SK-MEL-5 (cell line): ENCODE measurements around the gene DUOX2. TPM values are rescaled to one million over a fixed set of nuclear protein-coding genes. Genes with fewer than 3 reads are reported as not detected.

ENCODE experiments used
- DNase-seq: peaks from one replicate; pipeline ENCODE4 v3.0.0-alpha.2; 2016; ENCODE audit warnings: low read depth, low spot score
- in situ Hi-C: cut with HindIII; loops from 2 replicates; pipeline ENCODE4 v1.10.0; 2016; ENCODE audit warnings: low sequenced_read_pairs, high pct_unique_total_duplicates, low pct_unique_long_range_greater_than_20kb
- polyA plus RNA-seq, 2 experiments: library from polyadenylated mRNA; depleted of rRNA; stranded (reverse); fragments of >200 nt; gene quantifications; 2 replicates each; pipeline ENCODE4 v1.2.3, GENCODE V29; 2015
- total RNA-seq: library from RNA; depleted of rRNA; stranded (reverse); fragments of >200 nt; shearing (Covaris generic); gene quantifications from 2 replicates; pipeline ENCODE4 v1.2.3, GENCODE V29; 2014; rRNA removed

Gene DUOX2
- total RNA-seq = 0.03 TPM in 2 replicates
- not detected in 2 replicates for polyA plus RNA-seq (2015; cell fraction: cytosol; rRNA removed)
- not detected in 2 replicates for polyA plus RNA-seq (2015; cell fraction: nucleus; rRNA removed)

GRCh38 chr15:45114076-45114750 is at the start of gene DUOX2, which contains the start of gene DUOXA2:
Gene DUOX2 (minus strand): TSS chr15:45114172. CDS start chr15:45113411, 761 bp downstream.
Gene DUOXA2 (plus strand): TSS chr15:45114326. CDS start chr15:45114606, 280 bp downstream.
- in situ Hi-C loops = no loop called here

GRCh38 chr15:45163508-45163856 is 49.5 kb upstream of the DUOX2 start:
- in situ Hi-C loops = no loop called here
- no peak for DNase-seq

More at GRCh38 chr15:45114076-45114750, at the start of gene DUOX2, which contains the start of gene DUOXA2:
- DNase-seq = no peak

GRCh38 chr15:45162771-45163507 is 49.0 kb upstream of the DUOX2 start:
- peak; percentile 81 for DNase-seq

GRCh38 chr15:45161666-45162065 is 47.7 kb upstream of the DUOX2 start:
- in situ Hi-C loops = no loop called here
- no peak for DNase-seq

More at GRCh38 chr15:45162771-45163507, 49.0 kb upstream of the DUOX2 start:
- in situ Hi-C loops = no loop called here

GRCh38 chr15:45157974-45158373 is 44.0 kb upstream of the DUOX2 start:
- peak; percentile 10 for DNase-seq
- in situ Hi-C loops = no loop called here

GRCh38 chr15:45156744-45157455 is 42.9 kb upstream of the DUOX2 start:
- in situ Hi-C loops = no loop called here
- no peak for DNase-seq

- DNase-seq = no peak
- in situ Hi-C loops = no loop called here
Measured at GRCh38 chr15:45155739-45156138, 41.8 kb upstream of the DUOX2 start.

GRCh38 chr15:45151998-45152828 is 38.2 kb upstream of the DUOX2 start:
- DNase-seq = no peak
- in situ Hi-C loops = no loop called here

- no peak for DNase-seq
- in situ Hi-C loops = no loop called here
Measured at GRCh38 chr15:45150997-45151396, 37.0 kb upstream of the DUOX2 start.

GRCh38 chr15:45150481-45150880 is 36.5 kb upstream of the DUOX2 start:
- no peak for DNase-seq
- in situ Hi-C loops = no loop called here

- no peak for DNase-seq
- in situ Hi-C loops = no loop called here
Measured at GRCh38 chr15:45149060-45149459, 35.1 kb upstream of the DUOX2 start.

- DNase-seq = no peak
- in situ Hi-C loops = no loop called here
Measured at GRCh38 chr15:45148076-45149059, 34.4 kb upstream of the DUOX2 start.

- in situ Hi-C loops = no loop called here
- no peak for DNase-seq
Measured at GRCh38 chr15:45147606-45148005, 33.6 kb upstream of the DUOX2 start.

- in situ Hi-C loops = no loop called here
- no peak for DNase-seq
Measured at GRCh38 chr15:45146405-45146804, 32.4 kb upstream of the DUOX2 start.

- in situ Hi-C loops = no loop called here
- DNase-seq = no peak
Measured at GRCh38 chr15:45144775-45145174, 30.8 kb upstream of the DUOX2 start.

GRCh38 chr15:45143946-45144345 is 30.0 kb upstream of the DUOX2 start:
- in situ Hi-C loops = no loop called here
- no peak for DNase-seq
